Endothelial cell of umbilical vein (primary cell): Measurements from ENCODE around the gene MYO1H. TPM values are rescaled to one million over a fixed set of nuclear protein-coding genes. Genes with fewer than 3 reads are reported as not detected.

ENCODE experiments used
- BruUV-seq: library from RNA; stranded (reverse); fragments of 400-500 nt; replicated peaks from 2 replicates; lab custom pipeline; 2021; lab: Mats Ljungman, UMichigan
- CTCF ChIA-PET: fragments of 300-600, 350-600 bp; sonication (Branson Sonifier 250); formaldehyde crosslinking; loops from one replicate; lab custom pipeline; 2021; ENCODE audit warnings: antibody characterized with exemption, inconsistent platforms; lab: Charles Lee
- POLR2A ChIA-PET: fragments of 300-600, 350-600 bp; sonication (Branson Sonifier 250); formaldehyde crosslinking; loops from one replicate; lab custom pipeline; 2021; ENCODE audit warnings: antibody characterized with exemption, inconsistent platforms; lab: Charles Lee
- DNase-seq: peaks from one replicate; pipeline ENCODE4 v3.0.0-alpha.2; 2011; ENCODE audit warnings: low read depth, low spot score
- FAIRE-seq: peaks from 2 replicates; lab custom pipeline; 2011; peaks lifted over from hg19 to GRCh38; lab: Jason Lieb, UNC
- H2AFZ ChIP-seq: 2 replicates; pipeline ENCODE4 v1.6.0; 2012; ENCODE audit warnings: low read depth, low read length, control low read depth, inconsistent platforms
- H3K27ac ChIP-seq: 2 replicates; pipeline ENCODE4 v1.5.1; 2011; ENCODE audit warnings: low read depth, mild to moderate bottlenecking, control low read depth, low read length, moderate library complexity; ENCODE audit not compliant: insufficient read depth
- H3K27me3 ChIP-seq, 2 experiments: 2 replicates each; pipeline versions ENCODE4 v1.6.0 to v1.6.1; 2011; ENCODE audit warnings: low read length in 2 of 2, mixed read lengths in 1 of 2; ENCODE audit not compliant: control insufficient read depth in 2 of 2, insufficient read depth in 2 of 2
- H3K36me3 ChIP-seq, 2 experiments: 2 replicates in 1 of 2; 3 replicates in 1 of 2; pipeline ENCODE4 v1.5.1; 2011; ENCODE audit warnings: low read length in 2 of 2, mild to moderate bottlenecking in 1 of 2, moderate library complexity in 1 of 2; ENCODE audit not compliant: control insufficient read depth in 2 of 2, insufficient read depth in 2 of 2; ENCODE audit errors: extremely low read depth in 1 of 2
- H3K4me1 ChIP-seq: 3 replicates; pipeline ENCODE4 v1.5.1; 2011; ENCODE audit warnings: mild to moderate bottlenecking, low read length; ENCODE audit not compliant: control insufficient read depth, insufficient read depth; ENCODE audit errors: extremely low read depth
- H3K4me2 ChIP-seq: 2 replicates; pipeline ENCODE4 v1.6.1; 2011; ENCODE audit warnings: low read length, control low read depth, mixed read lengths; ENCODE audit not compliant: insufficient read depth
- H3K4me3 ChIP-seq, 3 experiments: fragments of 200-600 bp in 1 of 3; sonication (generic), shearing (Covaris generic) in 1 of 3; replicated peaks in 1 of 3; 2 replicates each; pipeline ENCODE4 v1.5.1; 2011 to 2016; ENCODE audit warnings: control low read depth in 3 of 3, low read length in 3 of 3, mild to moderate bottlenecking in 2 of 3, inconsistent platforms in 1 of 3, low read depth in 1 of 3, moderate library complexity in 1 of 3; ENCODE audit not compliant: insufficient read depth in 1 of 3
- H3K79me2 ChIP-seq: 2 replicates; pipeline ENCODE4 v1.6.0; 2012; ENCODE audit warnings: low read length, inconsistent platforms; ENCODE audit not compliant: control insufficient read depth, insufficient read depth
- H3K9ac ChIP-seq: replicated peaks from 2 replicates; pipeline ENCODE3; 2011; ENCODE audit warnings: low read length, control low read depth; ENCODE audit not compliant: insufficient read depth; ENCODE audit errors: extremely low read depth
- H3K9me1 ChIP-seq: replicated peaks from 3 replicates; pipeline ENCODE4 v1.6.0; 2011; ENCODE audit warnings: mild to moderate bottlenecking, low read length; ENCODE audit not compliant: control insufficient read depth, insufficient read depth; ENCODE audit errors: extremely low read depth
- H3K9me3 ChIP-seq: replicated peaks from 2 replicates; pipeline ENCODE4 v1.5.1; 2012; ENCODE audit warnings: low read length, inconsistent platforms; ENCODE audit not compliant: control insufficient read depth, insufficient read depth
- H4K20me1 ChIP-seq: replicated peaks from 2 replicates; pipeline ENCODE3; 2011; ENCODE audit warnings: mild to moderate bottlenecking, low read length; ENCODE audit not compliant: control insufficient read depth, insufficient read depth; ENCODE audit errors: extremely low read depth
- CTCF ChIP-seq, 2 donors: IDR thresholded peaks; 1 replicate in 1 of 2; 2 replicates in 1 of 2; pipeline ENCODE4 v1.5.1; 2011; ENCODE audit warnings: low read length in 2 of 2, mild to moderate bottlenecking in 2 of 2, moderate library complexity in 2 of 2, control low read depth in 1 of 2, inconsistent platforms in 1 of 2, low read depth in 1 of 2; ENCODE audit not compliant: insufficient read depth in 1 of 2; ENCODE audit errors: extremely low read depth in 1 of 2
- EZH2 ChIP-seq: IDR thresholded peaks from 2 replicates; pipeline ENCODE4 v1.6.1; 2012; ENCODE audit warnings: borderline replicate concordance, low read depth, mild to moderate bottlenecking, moderate library complexity, low read length, inconsistent platforms; ENCODE audit not compliant: severe bottlenecking
- FOS ChIP-seq: IDR thresholded peaks from 2 replicates; pipeline ENCODE4 v1.6.1; 2011; ENCODE audit warnings: mild to moderate bottlenecking, low read length, moderate library complexity, borderline replicate concordance; ENCODE audit not compliant: insufficient read depth
- GATA2 ChIP-seq: IDR thresholded peaks from 2 replicates; pipeline ENCODE4 v1.7.0; 2011; ENCODE audit warnings: low read depth, mild to moderate bottlenecking, moderate library complexity, mixed read lengths, low read length; ENCODE audit not compliant: insufficient read length, insufficient read depth
- JUN ChIP-seq: IDR thresholded peaks from 2 replicates; pipeline ENCODE4 v1.6.1; 2011; ENCODE audit warnings: borderline replicate concordance, low read depth; ENCODE audit not compliant: insufficient read length, insufficient read depth
- MAX ChIP-seq: IDR thresholded peaks from 2 replicates; pipeline ENCODE4 v1.6.1; 2011; ENCODE audit not compliant: insufficient read depth, insufficient read length
- MYC ChIP-seq: IDR thresholded peaks from one replicate; pipeline ENCODE4 v1.6.1; 2011; ENCODE audit warnings: mild to moderate bottlenecking, low read depth, low read length
- POLR2A ChIP-seq: IDR thresholded peaks from 2 replicates; pipeline ENCODE4 v1.6.1; 2012; ENCODE audit warnings: low read depth, mild to moderate bottlenecking, control low read depth, low read length
- POLR2AphosphoS5 ChIP-seq: IDR thresholded peaks from 2 replicates; pipeline ENCODE4 v1.6.1; 2012; ENCODE audit warnings: low read depth, mild to moderate bottlenecking, control low read depth, low read length, moderate library complexity; ENCODE audit not compliant: insufficient read depth
- dilution Hi-C: fragments of 300-500 bp; cut with MboI; formaldehyde crosslinking; loops from one replicate; pipeline ENCODE4 v1.15.0; 2019; ENCODE audit warnings: low sequenced_read_pairs; ENCODE audit not compliant: extremely low pct_ligation_motif_present
- intact Hi-C: fragments of 100-400 bp; cut with micrococcal nuclease; formaldehyde crosslinking; loops from one replicate; pipeline ENCODE4 v1.10.0; 2022
- polyA plus RNA-seq, 4 experiments: library from polyadenylated mRNA; depleted of rRNA in 3 of 4; stranded (reverse) in 3 of 4; unstranded in 1 of 4; fragments of >200 nt; gene quantifications; 2 replicates each; pipeline versions ENCODE4 v1.2.1 to v1.2.3, GENCODE V29; 2011 to 2012; ENCODE audit warnings: missing spikeins in 1 of 4
- total RNA-seq: library from RNA; stranded (reverse); gene quantifications from 2 replicates; pipeline ENCODE4 v1.2.3, GENCODE V29; 2021

MYO1H gene
- total and polyA plus RNA-seq, 2 donors (not counting 3 experiments of a cell fraction or from before 2014, with no cell fraction given) = not detected

- no peaks in the 10 kb centered on the region for H3K9me1 ChIP-seq
- no peak overlapping the region for H3K27ac ChIP-seq
- no peaks in the 10 kb centered on the region for H3K36me3 ChIP-seq
- ChIA-PET CTCF (interaction anchor here (0.8 to 1.6 kb wide), 2 partner anchors 10 to 16 kb away, joined by 3 to 5 read pairs; no protein-coding TSS in a partner anchor), POLR2A (no interaction called here)
- no peak overlapping the region for H3K9ac ChIP-seq
- no peak for DNase-seq
- no peak overlapping the region for H3K4me3 ChIP-seq
- intact Hi-C loops (no loop called here), dilution Hi-C loops (no loop called here)
- peaks cover 5 to 6% of the 10 kb centered on the region in 2 experiments for H3K27me3 ChIP-seq
- no peak overlapping the region for H2AFZ ChIP-seq
- H3K4me1 ChIP-seq = no peaks in the 10 kb centered on the region
- H4K20me1 ChIP-seq = no peaks in the 10 kb centered on the region
- FAIRE-seq = no peak
- no peak overlapping the region for H3K4me2 ChIP-seq
- no peaks in the 10 kb centered on the region for H3K79me2 ChIP-seq
- H3K9me3 ChIP-seq = no peaks in the 10 kb centered on the region
- no TSS peak for BruUV-seq
- no peak for TF ChIP-seq GATA2
- no peak for TF ChIP-seq JUN
- no peak for TF ChIP-seq POLR2AphosphoS5
- TF ChIP-seq FOS = no peak
- TF ChIP-seq MYC = no peak
- no peak for TF ChIP-seq EZH2
- no peak for TF ChIP-seq MAX
- no peak for TF ChIP-seq POLR2A
- TF ChIP-seq CTCF (IDR thresholded peaks at IDR 0.05; ENCODE audit: extremely low read depth in 1 of 2, insufficient read depth in 1 of 2, low read depth in 1 of 2, low read length in 2 of 2) = no peak
Observed at GRCh38 chr12:109331301-109331952, 16.3 kb upstream of the MYO1H start.
